GM21576 (cell line): ENCODE measurements around the gene EFCAB10.
"Not testable (repeated sequence)": the region's sequence is repeated elsewhere in the genome, so short reads cannot be mapped to it uniquely, and the experiment has no call there.

Source experiments
- ATAC-seq: cut with Tn5 transposase; IDR thresholded peaks from one replicate; pipeline ENCODE4 v1.9.1; 2021; ENCODE audit warnings: mild to moderate bottlenecking, moderate library complexity; ENCODE audit not compliant: unreplicated experiment

Gene EFCAB10

GRCh38 chr7:105532709-105533460 lies 48.4 kb downstream of the EFCAB10 start:
- no peak for ATAC-seq

DNA sequence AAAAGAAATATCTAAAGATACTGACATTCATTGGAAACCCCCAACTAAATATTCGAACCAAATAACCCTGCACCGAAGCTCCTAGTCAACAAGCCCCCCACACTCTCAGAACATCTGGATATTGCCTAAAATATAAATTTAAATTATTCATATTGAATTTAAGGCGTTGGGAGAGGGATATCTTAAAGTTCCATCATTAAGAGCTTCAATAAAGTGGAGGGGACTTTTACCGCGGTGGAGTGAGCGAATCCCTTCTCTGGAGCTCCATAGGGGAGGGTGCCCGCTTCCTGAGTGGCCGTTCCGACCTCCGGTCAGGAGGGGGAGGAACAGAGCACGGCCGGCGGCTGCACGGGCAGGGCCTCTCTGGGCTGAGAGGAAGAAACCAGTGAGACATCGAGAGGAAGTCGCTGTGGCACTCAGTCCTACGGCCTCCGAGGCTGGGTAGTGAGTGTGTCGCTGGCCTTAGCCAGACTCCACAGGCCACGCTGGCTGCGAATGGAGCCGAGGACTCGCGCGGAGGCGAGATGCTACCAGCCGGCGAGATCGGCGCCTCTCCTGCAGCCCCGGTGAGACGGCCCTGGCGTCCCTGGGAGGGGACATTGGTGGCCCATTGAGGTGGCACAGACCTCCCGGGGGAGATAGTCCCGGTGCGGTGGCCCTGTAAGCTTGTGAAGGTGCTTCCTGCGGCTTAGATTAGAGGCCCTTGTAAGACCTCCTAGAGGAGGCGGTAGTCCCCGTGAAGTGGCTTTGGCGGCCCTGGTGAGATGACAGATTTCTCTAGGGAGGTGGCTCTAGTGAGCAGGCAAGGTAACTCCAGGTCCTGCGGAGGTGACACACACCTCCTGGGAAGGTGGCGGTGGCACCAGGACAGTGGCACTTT lies 49.3 kb downstream of the EFCAB10 start, which contains the start of gene RINT1:
TSS of gene RINT1 (plus strand) at position 410 of the 880 bp plus-strand sequence. CDS start at position 525, 115 bp downstream.
- ATAC-seq = peak; percentile 94

DNA sequence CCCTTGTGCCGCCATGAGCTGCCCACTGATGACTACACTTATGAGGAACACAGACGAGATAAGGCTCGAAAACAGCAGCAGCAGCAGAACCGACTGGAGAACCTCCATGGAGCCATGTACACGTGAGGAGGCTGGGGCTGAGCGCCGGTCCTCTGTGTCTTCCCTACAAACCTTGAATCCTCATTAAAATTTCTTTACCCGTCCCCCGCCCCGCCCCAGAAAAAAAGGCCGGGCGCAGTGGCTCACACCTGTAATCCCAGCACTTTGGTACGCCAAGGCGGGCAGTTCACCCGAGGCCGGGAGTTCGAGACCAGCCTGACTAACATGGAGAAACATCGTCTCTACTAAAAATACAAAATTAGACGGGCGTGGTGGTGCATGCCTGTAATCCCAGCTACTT lies 50.7 kb downstream of the EFCAB10 start:
- no peak for ATAC-seq

DNA sequence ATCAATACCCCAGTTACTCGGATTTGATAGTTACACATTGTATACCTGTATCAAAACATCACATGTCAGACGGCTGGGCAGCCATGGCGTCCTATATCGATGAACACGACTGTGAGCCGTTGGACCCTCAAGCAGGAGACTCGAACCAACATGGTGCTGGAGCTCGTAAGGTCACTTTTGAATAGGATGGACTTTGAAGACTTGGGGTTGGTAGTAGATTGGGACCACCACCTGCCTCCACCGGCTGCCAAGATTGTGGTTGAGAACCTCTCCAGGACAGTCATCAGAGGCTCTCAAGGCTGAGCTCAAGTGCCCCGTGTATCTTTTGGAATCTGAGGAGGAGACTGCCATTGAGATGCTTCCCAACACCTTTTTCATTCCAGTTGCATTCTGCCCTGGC lies 51.2 kb downstream of the EFCAB10 start:
- ATAC-seq = no peak

DNA sequence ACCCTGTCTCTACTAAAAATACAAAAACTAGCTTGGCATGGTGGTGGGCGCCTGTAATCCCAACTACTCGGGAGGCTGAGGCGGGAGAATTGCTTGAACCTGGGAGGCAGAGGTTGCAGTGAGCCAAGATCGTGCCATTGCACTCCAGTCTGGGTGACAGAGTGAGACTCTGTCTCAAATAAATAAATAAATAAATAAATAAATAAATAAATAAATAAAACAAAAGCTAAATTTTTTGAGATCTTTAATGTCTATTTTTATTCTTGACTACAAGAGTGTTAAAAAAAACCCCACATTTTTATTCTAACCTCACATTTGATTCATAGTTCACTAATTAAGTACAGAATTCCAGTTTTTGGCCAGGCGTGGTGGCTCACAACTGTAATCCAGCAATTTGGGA lies 53.6 kb downstream of the EFCAB10 start:
- not testable (repeated sequence) for ATAC-seq

- ATAC-seq = no peak
Measured at GRCh38 chr7:105524840-105525239, 56.5 kb downstream of the EFCAB10 start.

GRCh38 chr7:105524423-105524822 lies 56.9 kb downstream of the EFCAB10 start:
- ATAC-seq = not testable (repeated sequence)

- peak; percentile 85 for ATAC-seq
Measured at GRCh38 chr7:105521717-105522463, 59.4 kb downstream of the EFCAB10 start, which contains the start of gene PUS7. Gene PUS7 (minus strand): TSS chr7:105522271. CDS start chr7:105508512, 13,759 bp downstream.

GRCh38 chr7:105521027-105521716 lies 60.1 kb downstream of the EFCAB10 start:
- peak; percentile 30 for ATAC-seq

- ATAC-seq = not testable (repeated sequence)
Measured at GRCh38 chr7:105520620-105521019, 60.7 kb downstream of the EFCAB10 start.

DNA sequence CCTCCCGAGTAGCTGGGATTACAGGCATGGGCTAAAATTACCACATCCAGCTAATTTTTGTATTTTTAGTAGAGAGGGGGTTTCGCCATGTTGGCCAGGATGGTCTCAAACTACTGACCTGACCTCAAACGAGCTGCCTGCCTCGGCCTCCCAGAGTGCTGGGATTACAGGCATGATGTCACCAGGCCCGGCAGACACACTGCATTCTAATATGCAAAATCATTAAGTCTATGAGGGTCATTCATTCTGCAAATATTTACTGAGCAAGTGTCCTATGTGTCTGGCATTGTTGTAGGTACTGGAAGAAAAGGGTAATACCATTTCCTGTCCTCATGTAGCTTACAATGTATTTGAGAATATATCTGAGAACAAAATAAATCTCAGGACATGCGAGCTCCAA lies 61.9 kb downstream of the EFCAB10 start:
- ATAC-seq = no peak

DNA sequence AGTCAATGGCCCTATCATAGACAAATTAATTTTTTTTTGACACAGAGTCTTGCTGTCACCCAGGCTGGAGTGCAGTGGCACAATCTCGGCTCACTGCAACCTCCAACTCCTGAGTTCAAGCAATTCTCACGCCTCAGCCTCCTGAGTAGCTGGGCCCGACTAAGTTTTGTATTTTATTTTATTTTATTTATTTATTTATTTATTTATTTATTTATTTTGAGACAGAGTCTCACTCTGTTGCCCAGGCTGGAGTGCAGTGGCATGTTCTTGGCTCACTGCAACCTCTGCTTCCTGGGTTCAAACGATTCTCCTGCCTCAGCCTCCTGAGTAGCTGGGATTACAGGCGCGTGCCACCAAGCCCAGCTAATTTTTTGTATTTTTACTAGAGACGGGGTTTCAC lies 65.7 kb downstream of the EFCAB10 start:
- ATAC-seq = not testable (repeated sequence)
